Measurements from ENCODE around the gene PRSS50.
"Not testable (repeated sequence)": the region's sequence is repeated elsewhere in the genome, so short reads cannot be mapped to it uniquely, and the experiment has no call there.

The PRSS50 gene, protein sequence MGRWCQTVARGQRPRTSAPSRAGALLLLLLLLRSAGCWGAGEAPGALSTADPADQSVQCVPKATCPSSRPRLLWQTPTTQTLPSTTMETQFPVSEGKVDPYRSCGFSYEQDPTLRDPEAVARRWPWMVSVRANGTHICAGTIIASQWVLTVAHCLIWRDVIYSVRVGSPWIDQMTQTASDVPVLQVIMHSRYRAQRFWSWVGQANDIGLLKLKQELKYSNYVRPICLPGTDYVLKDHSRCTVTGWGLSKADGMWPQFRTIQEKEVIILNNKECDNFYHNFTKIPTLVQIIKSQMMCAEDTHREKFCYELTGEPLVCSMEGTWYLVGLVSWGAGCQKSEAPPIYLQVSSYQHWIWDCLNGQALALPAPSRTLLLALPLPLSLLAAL

DNA sequence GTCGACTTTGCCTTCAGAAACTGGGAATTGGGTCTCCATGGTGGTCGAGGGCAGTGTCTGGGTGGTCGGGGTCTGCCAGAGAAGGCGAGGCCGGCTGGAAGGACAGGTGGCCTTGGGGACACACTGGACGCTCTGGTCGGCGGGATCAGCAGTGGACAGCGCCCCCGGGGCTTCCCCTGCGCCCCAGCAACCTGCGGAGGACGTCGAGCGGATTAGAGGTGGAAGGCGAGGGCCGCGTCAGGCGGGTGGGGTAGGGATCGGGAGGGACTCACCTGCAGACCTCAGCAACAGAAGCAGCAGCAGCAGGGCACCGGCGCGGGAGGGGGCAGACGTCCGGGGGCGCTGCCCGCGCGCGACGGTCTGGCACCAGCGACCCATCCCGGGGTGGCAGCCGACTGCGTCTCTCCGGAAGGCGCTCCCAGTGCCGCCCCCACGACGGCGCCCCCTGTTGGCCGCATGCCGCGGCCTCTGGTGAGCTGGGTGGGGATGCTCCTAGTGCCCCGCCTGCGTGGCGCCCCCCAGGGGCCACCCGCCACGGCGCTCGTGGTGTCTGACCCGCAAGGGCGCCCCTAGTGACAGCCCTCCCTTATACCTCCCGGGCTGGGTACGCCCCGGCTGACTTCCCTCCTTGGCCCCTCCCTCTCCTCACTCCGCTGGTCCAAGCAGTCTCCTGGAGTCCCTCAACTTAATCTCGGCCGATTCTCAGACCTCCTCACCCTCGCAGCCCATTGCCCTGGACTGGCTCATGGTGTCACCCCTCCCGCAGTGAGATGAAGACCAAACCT is at the start of gene PRSS50:
TSS of gene PRSS50 (minus strand) at position 423 of the 785 bp plus-strand sequence. CDS start at position 378, 45 bp downstream.
- DNase-seq (ENCODE audit: low read depth): no peak

DNA sequence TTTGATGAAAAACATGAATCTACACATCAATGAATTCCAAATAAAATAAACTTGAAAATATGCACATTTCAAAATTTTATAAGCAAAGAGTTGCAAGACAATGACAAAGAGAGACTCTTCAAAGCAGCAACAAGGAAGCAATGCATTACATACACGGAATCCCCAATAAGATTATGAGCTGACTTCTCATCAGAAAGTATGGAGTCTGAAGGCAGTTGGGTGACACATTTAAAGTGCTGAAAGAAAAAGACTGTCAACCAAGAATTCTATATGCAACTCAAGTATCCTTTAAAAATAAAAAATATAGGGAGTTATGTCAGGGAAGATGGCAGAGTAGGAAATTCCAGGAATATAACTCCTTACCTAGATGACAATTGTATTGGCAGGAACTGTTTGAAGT is 46.5 kb upstream of the PRSS50 start:
- no peak for DNase-seq (ENCODE audit: low read depth)

DNA sequence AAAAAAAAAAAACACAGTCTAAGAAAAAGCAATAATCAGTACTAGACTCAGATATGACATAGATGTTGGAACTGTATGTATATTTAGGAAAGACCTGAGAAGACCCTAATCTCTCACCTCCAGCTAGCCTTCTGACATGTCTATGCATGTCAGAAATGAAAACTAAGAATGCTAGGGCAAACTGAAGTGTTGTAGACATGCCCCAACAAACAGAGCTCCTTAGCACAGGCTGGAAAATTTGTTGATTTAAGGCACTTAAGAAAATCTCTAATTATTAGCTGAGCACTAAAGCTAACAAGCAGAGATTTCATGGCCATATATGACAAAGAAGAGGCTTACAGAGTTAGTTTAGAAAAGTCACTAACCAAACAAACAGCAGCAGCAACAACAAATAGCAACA is 45.5 kb upstream of the PRSS50 start:
- no peak for DNase-seq (ENCODE audit: low read depth)

DNA sequence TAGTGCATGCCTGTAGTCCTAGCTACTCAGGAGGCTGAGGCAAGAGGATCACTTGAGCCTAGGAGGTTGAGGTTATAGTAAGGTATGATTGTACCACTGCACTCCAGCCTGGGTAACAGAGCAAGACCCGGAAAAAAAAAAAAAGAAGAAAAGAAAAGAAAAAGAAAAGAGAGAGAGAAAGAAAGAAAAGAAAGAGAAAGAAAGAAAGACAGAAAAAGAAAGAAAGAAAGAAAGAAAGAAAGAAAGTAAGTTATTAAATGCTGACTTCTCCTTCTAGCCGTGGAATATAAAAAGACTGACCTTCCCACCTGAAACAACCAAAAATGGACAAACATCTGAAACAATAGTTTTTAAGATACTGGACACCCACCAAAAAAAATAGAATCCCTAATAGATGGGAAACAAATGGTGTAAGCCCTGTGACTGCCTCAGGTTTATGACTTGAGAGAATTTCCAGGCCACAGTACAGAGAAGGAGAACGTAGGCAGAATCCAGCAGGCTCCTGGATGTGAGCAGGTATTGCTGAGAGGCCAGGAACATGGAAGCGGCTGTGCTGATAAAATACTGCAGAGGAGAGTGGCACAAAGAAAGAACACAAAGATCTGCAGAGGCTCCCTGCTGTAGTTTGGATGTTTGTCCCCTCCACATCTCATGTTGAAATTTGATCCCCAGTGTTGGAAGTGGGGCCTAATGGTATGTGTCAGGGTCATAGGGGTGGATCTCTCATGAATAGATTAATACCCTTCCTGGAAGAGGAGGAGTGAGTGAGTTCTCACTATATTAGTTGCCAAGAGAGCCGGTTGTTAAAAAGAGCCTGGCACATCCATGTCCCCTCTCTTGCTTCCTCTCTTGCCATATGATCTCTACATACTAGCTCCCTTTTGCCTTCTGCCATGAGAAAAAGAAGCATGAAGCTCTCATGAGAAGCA is 41.8 kb upstream of the PRSS50 start:
- no peak for DNase-seq (ENCODE audit: low read depth)

DNA sequence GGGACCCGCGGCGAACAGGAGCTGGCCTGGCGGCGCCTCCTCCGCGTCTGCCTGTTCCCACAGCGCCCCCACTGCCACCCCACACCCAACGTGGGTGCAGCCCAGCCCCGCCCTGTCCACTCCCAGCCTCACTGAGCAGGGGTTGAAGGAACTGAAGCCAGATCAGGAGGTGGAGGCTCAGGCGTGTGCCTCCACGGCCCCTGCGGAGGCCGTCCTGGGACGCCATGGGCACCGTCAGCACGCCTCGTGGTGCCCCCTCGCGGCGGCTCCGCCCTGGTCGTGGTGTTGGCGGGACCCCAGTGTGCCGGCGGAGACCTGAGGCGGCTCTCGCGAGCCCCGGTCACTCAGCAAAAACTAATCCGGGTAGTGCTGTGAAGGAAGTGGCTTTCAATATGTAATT is 39.0 kb upstream of the PRSS50 start:
- no peak for DNase-seq (ENCODE audit: low read depth)

DNA sequence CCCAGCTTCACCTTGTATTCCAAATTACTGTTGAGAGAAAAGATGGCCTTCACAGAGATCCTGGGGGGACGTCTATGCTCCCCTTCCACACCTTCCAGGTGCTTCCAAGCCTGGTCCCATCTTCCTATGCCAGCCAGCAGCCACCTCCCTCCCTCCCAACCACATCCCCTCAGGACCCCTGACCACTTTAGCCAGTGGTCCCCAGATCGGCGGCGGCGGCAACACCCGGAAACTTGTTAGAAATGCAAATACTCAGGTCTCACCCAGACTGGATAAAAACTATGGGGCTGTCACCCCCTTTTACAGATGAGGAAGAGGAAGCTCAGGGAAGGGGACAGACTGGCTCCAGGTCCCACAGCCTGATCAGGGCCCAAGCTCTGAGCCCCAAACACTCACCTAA is 38.0 kb upstream of the PRSS50 start:
- DNase-seq (ENCODE audit: low read depth): no peak

DNA sequence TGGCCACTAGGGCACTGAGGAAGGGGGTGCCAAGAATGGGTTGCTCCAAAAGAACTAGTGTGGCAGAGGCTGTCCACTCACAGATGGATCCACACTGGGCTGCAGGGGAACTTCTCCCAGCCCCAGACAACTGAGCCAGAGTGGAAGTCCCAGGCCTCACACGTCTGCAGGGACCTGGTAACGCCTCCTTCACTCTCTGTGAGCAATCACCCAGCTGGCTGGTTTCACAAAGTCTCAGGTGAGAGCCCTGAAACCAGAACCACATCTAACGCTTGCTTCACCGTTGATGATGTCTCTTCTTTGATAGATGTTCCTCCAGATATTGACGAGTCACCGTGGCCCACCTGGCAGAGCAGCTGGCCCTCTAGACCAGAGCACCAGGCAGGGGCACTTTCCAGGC is 35.5 kb upstream of the PRSS50 start:
- not testable (repeated sequence) for DNase-seq (ENCODE audit: low read depth)

DNA sequence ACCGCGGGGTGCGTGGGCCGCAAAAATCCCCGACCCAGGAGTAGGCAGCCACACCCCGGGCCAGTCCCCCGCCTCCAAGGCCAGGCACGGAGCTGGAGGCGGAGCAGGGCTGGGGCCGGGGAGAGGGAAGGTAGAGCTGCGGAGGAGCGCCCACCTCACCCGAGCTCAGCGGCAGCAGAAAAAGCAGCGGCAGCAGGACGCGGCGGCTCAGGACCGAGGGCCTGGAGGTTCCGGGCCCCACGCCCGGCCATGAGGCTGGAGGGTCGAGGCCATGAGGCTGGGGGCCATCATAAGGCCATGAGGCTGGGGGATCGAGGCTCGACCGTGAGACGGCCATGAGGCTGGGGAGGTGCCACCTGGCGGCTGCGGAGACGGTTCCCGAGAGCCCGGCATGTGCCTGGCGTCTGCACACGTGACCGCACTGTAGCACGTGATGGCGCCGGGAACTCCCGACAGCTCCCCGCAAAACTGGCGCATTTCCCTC is 32.9 kb upstream of the PRSS50 start:
- no peak for DNase-seq (ENCODE audit: low read depth)

DNA sequence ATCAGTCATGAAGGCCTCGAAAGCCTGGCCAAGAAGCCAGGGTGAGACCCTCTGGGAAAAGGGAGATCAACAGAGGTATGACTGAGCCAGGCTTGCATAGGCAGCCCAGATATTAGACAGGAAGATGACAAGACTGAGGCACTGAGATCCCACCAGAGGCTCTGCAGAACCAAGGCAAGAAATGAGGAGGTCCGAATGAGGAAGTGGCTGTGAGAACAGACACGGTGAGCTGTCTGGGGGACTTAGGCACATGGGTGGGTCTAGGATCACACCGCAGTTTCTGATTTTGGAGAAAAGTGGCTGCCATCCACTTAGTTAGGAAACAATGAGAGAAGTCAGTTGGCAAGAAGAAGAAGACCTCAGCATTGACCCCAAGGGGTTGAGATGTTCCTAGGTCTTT is 31.5 kb upstream of the PRSS50 start:
- DNase-seq (ENCODE audit: low read depth): no peak

DNA sequence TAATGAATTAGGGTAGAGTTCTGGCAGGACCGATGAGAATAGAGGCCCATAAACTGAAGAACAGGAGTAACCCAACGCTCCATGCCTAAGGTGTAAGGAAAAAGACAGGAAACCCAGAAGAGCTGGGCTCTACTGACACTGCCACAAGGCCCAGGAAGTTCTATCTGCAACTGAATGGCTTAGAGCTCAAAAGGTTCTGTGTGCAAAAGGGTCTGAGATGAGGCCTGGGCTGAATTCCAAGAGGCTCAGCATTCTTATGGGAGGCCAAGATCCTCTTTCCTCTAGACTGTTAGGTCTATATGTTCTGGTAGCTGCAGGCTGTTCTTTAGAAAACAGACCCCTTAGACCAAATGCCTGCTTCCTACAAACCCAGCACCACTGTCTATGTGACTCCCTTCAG is 30.5 kb upstream of the PRSS50 start:
- DNase-seq (ENCODE audit: low read depth): no peak

DNA sequence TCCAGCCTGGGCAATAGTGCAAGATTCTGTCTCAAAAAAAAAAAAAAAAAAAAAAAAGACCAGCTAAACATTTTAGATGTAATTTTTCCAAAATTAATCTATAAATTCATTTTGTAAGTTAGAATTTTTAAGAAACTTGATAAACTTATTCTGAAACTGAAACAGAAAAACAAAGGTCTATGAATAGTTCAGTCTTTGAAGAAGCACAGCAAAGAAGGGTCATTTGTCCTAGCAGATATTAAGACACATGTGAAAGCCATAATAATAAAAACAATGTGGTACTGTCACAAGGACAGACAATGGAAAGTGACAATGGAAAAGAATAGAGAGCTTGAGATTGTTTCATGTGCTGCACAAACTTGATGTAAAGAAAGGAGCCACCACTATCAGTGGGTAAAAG is 29.0 kb upstream of the PRSS50 start:
- no peak for DNase-seq (ENCODE audit: low read depth)

DNA sequence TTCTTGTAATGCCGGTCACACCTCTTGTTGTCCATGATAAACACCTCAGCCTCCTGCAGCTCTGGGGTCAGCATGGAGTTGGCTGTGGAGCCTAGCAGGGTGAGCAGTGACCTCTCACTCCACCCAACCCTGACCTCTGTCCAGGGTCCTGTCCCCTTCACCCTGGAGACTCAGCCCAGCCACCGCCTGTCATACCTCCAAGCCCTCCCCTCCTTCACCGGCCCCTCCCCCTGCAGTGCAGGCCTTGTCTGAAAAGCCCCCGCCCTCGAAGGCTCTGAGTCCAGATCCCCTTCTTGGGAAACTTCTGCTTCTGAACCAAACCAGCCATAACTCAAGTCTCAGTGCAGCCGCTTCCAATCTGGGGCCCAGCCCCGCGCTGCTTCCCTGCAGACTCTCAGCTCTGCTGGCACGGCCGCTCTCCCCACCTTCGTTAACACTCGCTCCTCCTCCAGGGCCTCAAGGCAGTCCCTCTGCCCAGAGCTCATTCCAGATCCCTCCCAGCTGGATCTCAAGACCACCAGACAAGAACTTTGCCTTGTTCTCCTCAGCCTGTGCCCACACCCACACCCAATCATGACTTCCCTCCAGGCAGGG is 25.4 kb upstream of the PRSS50 start:
- DNase-seq (ENCODE audit: low read depth): no peak

DNA sequence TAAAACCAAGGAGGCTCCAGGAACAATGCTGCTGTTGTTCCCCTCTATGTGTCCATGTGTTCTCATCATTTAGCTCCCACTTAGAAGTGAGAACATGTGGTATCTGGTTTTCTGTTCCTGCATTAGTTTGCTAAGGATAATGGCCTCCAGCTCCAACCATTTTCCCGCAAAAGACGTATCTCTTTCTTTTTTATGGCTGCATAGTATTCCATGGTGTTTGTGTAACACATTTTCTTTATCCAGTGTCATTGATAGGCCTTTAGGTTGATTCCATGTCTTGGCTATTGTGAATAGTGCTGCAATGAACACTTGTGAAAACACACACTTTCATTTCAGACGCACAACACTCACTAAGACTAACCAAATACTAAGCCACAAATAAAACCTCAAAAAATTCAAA is 21.9 kb upstream of the PRSS50 start:
- not testable (repeated sequence) for DNase-seq (ENCODE audit: low read depth)

DNA sequence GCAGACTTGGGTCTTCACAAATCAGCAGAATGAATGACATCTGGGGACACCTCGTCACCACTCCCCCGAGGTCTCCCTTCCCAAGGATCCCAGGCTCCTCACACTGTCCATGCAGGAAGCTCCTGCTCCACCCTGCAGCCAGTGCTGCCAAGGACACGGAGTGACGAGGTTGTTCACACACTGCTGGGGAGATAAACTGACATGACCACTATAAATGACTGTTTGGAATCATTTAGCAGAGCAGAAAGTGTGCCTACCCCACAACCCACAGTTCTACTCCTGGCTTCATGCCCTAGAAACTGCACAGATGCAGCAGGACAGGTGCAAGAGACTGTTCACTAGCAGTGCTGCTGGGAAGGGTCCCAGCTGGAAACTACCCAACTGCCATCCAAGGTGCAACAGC is 19.7 kb upstream of the PRSS50 start:
- DNase-seq (ENCODE audit: low read depth): no peak

DNA sequence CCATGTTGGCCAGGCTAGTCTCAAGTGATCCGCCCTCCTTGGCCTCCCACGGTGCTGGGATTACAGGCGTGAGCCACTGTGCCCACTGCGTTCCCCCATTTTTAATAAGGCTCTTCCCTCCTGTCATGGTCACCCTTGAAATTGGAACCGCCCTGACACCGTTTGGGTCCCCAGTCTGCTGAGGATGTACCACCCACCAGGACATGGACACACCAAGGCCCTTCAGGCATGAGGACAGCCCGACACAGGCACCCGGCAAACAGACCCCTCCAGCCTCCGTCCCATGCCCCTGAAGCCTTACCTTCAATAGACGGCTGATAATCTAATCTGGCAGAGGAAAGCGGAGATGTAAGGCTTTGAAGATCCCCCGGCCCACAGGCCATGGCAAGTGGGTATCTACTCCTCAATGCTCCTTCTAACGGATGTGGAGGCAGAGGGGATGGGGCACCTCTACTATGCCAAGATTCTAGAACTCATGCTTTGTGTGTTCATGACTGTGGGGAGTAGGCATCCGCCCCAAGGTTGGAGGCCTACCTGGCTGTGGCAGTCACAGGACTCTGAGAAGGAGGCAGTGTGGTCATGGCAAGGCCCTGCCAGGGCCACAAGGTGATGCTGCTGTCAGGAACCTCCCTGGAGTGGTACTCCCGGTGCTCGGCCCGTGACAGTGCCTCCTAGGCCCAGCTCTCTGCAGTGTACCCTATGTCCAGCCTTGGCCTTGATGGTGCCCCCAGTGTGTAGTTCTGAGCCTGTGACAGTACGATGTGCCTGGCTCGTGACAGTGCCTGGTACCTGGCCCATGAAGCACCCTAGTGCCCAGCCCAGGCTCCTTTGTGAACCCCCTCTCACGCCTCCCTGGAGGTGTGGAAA is 18.6 kb upstream of the PRSS50 start:
- no peak for DNase-seq (ENCODE audit: low read depth)

DNA sequence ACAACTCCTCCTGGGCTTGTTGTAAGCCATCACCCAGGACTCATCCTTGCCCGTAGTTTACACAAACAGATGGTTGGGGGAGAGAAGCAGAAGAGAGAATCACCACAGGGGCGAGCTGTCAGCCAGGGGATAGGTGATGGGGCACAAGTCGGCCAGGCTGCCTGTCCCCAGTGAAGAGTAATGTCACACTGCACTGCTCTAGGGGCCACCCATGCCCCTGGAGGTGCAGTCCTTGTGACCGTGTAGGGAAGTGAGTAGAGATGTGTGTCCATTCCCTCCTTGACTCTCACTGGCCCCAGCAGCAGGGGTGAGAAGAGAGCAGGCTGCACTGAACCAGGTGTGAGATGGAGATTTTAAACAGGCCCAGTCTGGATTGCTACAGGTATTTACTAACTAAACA is 17.1 kb upstream of the PRSS50 start:
- DNase-seq (ENCODE audit: low read depth): no peak

DNA sequence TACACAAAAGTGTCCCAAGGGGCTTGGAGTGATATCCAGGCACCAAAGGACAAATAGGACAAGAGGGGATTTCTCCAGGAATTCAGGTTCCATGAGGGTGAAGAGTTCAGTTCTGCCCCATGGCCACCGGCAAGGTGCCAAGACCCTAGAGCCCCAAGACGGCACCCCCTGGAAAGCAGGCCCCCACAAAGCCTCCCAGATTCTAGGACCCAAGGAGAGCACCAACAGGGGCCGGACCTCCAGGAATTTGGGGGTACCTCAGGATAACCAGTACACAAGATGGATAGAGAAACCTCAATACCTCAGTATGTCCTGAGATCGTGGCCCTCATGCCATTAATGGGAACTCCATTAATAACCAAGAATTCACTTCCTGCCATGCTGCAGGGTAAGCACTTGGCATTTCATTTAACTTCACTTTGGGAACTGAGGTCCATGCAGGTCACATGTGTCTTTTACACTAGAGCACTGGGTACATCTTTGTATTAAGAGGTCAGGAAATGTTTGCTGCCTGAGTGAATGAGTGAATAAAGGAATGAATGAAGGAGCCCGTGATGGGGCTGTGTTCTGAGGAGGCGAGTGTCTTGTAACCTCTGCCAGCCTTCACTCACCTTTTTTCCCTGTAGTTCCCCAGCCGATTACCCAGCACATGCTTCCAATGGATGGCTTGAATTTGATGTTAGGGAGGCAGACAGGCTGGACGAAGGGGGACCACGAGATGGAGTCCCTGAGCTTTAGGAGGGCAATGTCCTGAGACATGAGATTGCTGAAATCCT is 15.5 kb upstream of the PRSS50 start:
- no peak for DNase-seq (ENCODE audit: low read depth)

DNA sequence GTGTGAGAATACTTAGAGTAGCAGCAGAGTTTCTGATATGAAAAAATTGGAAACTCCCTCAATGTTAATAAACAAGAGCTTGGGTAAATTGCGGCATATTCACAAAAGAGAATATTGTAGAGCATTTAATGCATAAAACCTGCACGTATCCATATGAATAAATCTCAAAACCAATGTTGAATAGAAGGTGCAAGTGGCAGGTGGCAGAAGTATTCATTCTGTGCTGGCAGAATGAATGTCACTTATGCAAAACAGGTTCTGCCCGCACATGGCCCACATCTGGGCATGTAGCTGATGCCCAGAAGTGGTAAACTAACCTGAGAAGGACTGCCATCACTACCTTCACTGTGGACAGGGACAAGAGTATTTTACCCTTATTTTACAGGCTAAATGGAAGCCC is 14.1 kb upstream of the PRSS50 start:
- DNase-seq (ENCODE audit: low read depth): no peak

DNA sequence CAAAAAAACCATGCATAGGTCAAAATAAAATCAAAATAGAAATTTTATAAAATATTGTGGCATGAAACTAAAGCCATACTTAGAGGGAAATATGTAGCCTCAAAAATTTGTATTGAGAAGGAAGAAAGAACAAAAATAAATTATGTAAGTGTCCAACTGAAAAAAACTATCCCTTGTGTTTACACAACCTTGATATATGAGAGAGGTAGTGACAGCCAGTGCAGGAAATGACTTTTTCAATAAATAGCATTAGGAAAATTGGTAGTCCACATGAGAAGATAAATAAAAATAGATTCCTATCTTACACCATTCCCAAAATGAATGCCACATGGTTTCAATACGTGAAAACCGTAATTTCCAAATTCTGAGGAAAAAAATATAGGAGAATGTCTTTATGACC is 13.2 kb upstream of the PRSS50 start:
- DNase-seq (ENCODE audit: low read depth): no peak

DNA sequence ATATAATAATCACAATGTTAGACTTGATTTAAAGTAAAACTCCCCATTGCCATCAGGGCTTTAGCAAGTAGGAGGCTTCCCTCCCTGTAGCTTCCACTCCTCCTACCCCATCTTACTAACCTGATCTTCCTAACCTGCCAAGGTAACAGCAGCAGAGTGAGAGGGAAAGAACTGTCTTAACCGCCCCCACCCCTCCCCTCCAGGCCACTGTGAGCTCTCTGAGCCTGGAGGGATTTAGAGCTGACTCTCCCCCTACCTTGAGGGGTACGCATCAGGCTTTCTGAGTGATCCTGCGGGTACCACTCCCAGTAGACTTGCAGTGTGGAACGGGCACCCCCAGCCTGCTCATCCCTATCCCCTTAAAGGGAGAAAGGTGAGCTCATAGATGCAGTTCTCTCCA is 11.4 kb upstream of the PRSS50 start:
- no peak for DNase-seq (ENCODE audit: low read depth)

All from CMK (cell line).